HG02678 (cell line): ENCODE data around the gene AGAP1.
"Not testable (repeated sequence)": the region's sequence is repeated elsewhere in the genome, so short reads cannot be mapped to it uniquely, and the experiment has no call there.

Experiments
- ATAC-seq: cut with Tn5 transposase; IDR thresholded peaks from one replicate; pipeline ENCODE4 v1.9.1; 2021; ENCODE audit warnings: mild to moderate bottlenecking, moderate library complexity; ENCODE audit not compliant: unreplicated experiment

The AGAP1 gene

DNA sequence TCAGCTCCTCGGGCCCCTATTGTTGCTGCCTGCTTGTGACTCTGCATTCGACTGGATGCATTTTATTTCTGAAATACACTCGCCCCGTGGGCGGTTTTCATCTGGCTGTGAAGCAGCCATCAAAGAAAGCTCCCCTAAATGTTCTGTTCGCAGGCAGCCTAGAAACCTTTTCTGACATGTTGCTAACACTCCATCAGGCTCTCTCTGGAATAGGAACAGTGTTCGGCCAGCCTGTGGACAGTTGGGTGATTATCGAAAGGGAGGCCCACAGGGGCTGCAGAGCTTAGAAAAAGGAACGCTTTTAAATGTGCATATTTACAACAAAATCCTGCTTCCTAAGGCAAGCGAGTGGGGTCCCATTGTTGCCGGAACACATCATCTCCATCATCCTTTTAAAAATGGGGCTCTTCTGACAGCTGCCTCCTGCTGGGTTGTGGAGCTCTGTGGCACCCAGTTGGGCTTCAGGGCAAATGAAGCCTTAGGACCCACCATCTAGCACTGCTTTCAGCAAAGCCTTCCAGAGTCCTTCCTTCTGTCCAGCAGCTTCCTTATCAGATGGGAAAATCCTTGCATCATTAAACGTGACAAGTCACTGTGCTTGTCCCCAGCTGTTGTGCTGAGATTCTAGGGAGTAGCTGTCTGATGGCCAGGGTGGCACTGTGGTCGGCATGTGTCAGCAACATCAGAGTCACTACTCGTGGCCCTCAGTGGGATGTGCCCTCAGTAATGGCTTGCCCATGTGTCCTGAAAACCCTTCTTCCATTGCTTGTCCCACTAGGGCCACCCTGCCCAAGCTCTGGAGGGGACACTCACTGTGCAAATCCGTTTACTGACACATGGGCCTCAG, 571.7 kb downstream of the AGAP1 start:
- ATAC-seq = no peak

DNA sequence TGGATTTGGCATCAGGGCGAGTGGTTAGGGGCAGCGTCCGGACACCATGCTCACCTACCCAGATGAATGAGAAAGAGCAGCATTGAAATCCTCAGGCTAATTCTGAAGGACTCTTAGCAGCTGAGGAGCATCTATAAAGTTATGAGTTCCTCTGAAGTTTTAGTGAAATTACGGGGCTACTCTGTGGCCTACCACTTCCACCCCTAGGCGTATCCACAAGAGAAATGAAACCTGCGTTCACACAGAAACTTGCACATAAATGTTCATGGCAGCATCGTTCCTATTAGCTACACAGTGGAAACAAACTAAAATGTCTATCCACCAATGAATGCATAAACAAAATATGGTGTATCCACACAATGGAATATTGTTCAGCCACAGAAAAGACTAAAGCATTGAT, 576.4 kb downstream of the AGAP1 start:
- ATAC-seq = no peak

DNA sequence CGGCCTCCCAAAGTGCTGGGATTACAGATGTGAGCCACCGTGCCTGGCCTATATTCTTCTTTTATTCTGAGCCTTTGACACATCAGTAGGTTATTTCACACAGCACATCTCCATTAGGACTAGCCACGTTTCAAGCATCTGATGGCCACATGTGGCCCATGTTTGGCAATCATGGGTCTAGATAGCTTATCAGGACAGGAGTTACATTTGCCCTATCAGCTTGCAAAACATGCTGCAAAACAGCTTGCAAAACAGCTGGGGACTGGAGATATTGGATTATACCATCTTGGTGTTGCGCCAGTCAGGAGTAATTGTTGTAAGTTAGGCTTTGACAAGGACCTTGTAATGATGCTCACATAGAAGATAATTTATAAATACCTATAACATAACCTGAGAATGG, 579.4 kb downstream of the AGAP1 start:
- no peak for ATAC-seq

DNA sequence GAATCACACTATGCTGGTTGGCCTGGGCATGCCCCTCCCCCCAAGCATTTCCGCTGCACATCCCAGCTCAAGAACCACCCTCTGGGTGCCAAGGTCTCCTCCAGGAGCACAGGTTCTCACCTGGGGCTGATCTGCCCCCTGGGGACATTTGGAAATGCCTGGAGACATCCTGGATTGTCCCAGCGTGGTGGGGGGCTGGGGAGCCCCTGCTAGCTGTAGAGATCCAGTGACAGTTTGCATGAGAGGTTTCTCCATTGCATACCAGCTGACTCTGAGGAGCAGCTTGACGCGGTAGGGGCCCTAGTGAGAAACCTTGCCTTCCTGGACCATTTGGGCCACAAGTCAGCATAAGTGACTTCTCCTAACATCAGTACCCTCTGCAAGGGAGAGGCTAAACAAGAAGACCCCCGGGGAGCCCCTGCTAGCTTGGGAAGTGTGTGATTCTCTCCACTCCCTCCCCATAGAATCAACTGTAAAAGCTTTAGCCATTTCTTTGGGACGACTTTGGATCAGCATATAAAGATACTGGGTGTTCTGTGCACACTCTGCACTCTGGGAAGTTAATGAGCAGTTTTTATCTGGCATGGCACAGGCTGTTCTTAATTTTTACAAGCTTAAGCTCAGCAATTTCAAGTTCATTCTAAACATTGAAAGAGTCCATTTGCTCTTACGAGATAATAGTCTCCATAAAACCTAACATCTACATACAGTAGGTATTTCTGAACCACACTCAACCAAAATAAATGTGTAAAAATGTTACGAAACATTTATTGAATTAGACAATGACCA, 580.2 kb downstream of the AGAP1 start:
- no peak for ATAC-seq

DNA sequence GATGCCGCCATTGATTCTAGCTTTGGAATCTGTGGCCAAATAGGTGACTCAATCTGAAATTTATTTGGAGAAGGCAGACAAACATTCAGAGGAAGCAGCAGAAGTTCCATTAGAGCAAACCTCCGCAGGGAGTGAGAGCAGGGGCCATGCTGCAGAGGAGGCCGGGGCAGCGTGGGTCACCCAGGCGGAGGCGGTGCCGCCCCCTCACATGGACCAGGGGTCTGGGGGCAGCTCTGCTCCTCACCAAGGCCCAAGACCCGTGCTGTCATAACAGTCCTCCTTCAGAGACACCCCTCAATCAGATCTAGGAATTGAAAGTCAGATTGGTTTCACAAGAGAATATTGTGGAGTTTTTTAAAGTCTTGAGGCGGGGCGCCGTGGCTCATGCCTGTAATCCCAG, 582.0 kb downstream of the AGAP1 start:
- no peak for ATAC-seq

DNA sequence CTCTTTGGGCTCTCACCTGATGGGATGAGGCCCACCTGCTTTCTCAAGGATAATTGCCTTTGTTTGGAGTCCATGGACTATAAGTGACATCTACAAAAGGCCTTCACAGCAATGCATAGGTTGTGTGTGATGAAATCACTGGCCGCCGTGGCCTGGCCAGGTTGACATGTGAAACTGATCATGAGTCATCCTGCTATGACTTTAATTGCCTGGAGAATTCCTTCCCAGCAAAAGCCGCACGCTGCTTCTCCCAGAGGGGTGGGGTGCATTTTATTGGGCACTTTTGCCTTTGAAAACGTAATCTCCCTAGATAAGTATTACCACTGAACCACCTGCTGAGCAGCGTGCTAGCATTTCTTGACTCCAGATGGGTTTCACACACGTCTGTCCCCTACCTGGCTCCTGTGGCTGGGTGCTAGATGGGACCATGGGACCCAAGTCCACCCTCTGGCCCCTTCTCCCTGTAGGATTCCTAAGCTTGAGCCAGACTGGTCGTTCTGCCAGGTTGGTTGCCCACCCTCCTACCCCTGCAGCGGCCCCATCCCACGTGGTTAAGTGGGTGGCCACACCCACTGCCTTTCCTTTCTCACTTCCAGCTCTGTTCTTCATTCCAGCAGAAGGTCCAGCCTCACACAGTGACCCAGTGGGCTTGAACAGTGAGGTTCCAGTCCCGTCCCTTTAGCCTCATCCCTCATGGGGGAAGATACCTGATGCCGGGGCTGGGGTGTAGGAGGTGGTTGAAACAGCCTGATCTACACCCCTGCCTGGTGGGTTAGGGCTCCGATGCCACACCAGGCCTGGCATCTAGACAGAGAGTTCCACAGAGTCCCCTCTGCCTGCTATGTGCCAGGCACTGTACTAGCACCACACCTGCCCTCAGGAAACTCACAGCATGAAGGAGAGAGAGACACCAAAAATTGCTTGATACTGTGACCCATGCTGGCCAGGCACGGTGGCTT, 584.7 kb downstream of the AGAP1 start:
- ATAC-seq = no peak

DNA sequence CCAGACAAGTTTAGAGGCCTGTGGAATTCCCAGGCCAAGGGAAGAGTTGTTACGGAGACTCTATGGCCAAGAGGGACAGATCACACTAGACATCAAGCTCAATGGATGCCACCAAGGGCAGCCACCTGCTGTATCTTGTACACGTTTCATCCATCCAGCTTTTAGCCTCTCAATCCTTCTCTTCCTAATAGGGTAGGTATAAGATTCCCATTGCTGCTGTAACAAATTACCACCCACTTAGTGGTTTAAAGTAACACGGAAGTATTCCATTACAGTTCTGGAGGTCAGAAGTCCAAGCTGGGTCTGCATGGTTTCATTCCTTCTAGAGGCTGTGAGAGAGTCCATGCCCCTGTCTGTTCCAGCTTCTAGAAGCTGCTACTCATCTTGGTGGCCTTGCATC, 586.6 kb downstream of the AGAP1 start:
- no peak for ATAC-seq

DNA sequence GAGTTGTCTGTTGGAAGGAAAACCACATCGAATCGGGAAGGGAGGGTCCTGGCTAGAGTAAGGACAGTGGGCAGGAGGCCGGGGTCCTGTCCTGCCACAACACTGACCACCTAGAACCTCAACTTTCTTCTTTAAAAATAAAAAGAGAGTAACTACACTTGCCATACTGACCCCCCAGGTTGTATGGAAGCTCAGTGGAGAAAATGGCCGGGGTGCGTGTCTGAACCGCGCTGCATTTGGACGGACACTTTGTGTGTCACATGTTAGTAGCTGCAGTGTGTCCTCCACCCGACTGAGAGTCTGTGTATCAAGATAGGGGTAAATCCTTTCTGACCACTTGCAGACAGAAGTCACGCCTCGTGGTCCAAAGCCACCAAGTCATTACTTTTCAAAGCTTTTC, 587.3 kb downstream of the AGAP1 start:
- no peak for ATAC-seq

DNA sequence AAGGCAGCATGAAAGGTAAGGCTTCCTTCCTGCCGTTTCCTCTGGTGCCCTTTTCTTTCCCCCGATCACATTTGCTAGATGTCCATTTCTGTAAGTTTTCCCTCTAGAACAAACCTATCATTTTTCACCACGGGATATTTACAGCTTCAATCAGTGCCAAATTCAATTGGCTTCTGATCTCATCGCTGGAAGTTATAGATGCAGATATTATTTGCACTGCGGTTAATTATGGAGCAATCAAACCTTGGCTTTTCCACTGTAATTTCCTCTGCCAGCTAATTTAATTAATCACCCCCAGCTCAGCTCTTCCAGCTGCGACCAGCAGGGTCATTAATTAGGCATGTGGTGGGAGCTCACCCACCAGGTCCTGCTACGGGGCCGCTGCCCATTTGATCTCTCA, 588.2 kb downstream of the AGAP1 start:
- no peak for ATAC-seq

DNA sequence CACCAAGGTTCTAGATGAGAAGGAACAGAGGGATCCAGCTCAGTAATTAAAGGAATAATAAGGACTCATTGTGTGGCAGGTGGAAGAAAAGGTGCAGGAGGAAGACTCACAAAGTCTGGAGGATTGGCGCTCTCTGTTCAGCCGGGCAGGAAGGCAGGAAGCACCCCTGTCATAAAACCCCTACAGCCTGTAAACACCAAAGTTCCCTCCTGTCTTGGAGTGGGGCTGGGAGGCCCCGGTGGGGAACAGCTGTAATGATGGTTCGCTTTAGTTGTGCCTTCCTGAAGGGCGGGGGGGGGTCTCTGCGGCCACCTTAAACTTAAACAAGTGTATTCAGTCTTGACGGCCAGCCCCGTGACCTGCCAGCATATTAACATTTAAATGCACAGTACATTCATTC, 590.1 kb downstream of the AGAP1 start:
- ATAC-seq = no peak

DNA sequence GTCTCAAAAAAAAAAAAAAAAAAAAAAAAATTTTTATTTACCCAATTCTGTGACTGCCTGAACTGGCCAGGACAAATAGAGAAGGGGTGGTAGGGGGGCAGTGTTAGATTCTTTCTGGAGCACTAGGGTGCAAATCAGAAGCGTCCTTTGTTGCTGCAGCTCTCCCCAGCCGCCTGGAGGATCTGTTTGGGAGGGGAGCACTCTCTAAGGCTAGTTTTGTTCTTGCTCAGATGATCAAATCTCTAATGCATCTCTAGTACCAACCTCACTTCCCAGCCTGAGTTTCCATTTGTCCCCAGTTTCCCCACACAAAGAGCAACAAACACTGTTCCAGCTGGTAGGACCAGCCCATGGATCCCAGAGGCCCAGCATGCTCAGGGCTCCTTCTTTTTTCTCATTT, 591.4 kb downstream of the AGAP1 start:
- no peak for ATAC-seq

DNA sequence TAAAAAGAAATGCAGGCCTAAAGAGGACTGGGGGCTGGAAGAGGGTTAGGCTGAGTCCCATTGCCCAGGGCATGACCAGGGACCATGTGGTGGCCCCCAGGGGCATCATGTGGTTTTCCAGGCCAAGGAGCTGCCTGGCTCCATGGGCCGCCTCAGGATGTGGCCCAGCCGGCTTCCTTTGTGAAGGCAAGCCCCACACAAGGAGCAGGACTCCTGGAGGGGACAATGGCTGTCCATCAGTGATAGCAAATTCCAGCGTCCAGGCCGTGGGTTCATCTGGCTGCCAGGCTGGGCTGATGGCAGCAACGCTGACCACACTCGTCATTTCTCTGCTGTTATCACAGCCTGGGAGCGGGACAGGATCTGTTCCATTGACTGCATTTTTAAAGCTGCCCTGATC, 591.8 kb downstream of the AGAP1 start:
- ATAC-seq = no peak

DNA sequence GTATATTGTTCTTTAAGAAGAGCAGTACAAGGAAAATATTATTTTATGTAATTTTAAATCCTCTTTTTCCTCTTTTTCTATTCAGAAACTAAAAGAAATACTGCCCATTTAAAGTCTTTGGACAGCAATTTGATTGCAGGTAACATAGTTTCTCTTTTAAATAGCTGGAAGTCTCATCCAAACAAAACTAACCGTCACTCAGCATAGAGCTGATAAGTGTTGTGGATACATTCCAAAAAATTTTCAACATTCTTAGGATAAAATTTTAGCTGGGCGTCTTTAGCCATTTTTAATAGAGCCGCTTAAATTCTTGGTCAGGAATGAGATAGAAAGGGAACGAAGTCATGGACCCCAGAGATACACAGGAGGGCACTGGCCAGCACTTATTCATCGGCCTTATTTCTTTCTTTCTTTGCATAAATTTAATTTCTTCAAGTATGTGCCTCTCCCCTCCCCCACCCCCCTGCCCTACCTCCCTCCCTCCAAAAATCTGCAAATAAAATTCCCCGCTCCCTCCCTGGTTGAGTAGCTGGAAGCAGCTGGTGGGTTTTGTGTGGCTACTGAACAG, 592.6 kb downstream of the AGAP1 start:
- ATAC-seq = no peak

DNA sequence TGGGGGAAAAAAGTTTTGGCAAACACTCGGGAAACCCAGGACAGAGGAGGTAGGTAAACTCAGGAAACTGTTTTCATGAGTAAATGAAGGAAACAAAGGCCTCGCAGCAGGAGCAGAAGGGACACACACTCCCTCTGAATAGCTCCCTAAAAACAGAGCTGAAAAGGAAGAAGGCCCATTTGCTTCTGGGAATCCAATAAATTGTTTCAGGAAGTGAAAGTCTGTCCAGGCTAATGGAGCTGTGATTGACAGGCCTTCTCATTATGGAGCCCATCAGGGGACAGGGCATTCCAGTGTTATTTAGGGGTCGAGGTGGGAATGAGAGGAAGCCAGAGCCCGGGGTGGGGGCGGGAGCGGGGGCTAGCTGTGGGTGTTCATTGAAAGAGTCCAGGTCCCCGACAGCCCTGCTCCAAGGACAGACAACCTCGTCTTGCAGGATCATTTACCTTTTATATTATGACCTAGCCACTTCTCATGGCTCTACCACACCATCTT, 593.2 kb downstream of the AGAP1 start:
- no peak for ATAC-seq

DNA sequence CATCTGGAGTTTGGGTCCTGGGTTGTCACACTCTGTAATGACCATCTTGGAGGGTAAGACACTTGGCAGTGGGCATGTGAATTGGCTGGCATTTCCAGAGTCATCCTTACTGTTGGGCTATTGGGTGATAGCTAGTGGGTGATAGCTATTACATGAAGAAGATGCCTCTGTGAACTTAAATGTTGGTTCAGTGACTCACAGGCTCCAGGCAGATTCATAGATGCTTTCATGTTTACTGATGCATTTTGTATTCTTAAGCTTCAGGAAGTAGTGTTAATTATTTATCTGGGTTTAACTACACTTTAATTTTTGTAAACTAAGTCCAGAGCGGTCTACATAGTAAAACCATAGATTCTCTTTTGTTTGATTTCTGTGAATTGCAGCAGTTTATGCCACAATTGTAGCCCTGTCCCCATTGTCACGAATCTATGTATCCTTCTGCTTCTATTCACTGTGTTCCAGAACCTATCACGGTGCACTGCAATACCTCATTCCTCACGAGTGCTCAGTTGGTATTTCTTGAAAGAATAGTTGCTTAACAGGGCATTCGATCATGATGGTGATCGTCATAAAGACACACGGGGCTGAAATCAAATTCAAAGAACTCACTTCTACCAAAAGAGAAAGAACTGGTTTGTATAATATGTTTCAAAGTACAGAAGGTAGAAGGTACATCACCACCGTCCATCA, 594.7 kb downstream of the AGAP1 start:
- ATAC-seq = no peak

DNA sequence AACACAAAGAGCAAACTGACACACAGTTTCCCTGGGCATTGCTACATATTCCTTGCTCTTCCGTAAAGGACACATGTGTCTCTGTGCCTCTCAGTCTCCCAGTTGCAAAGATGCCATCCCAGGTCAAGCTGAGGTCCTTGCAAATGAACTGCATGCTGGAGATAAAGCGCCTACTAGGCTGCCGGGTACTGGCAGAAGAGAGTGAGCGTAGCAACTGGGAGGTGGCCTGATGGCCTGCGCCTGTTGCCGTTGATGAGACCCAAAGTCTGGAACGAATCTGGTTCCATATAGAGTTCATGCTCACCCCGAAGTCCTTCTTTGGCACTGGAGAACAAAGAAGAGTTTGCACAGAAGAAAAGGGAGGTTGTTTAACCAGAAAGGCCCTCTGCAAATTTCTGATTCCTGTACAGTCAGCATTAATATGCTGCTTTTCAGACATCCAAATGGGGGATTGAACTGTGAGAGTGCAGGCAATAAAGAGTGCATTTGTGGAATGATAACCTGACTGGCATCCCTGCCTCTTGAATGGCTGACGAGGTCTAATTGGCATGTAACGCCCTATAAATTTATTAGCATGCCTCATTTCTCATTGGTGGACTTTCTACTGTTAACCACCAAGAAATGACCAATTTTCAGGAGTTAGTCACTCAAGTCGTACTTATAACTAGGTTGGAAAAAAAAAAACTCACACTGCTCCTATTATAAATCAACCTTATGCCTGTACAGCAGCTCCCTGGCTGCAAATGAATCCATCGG, 595.6 kb downstream of the AGAP1 start:
- no peak for ATAC-seq

DNA sequence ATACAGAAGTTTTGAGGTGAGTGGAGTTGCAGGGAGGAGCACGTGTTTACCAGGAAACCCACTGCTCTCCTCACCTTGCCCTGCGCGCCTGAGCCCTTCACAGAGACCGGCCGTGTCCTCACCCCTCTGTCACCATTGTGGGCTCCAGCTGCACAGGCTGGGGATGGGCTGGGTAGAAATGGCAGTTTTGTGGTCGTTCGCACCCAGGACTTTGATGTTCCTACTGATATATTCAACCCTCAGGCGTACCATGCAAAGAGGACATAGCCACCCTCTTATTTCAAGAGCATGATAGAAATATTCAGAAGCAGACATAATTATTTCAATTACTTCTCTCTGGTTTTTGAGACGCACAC, 596.2 kb downstream of the AGAP1 start:
- no peak for ATAC-seq

DNA sequence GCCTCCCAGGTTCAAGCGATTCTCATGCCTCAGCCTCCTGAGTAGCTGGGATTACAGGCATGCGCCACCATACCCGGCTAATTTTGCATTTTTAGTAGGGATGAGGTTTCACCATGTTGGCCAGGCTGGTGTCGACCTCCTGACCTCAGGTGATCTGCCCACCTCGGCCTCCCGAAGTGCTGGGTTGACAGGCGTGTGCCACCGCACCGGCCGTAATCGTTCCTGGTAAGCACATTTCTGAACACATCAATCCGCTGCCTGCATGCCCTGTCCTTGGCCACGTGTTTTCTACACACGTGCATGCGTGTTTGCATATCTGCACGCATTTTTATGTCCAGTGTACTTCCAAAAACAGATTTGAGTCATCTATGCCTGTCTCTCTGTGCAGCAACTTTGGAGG, 597.0 kb downstream of the AGAP1 start:
- ATAC-seq = not testable (repeated sequence)

DNA sequence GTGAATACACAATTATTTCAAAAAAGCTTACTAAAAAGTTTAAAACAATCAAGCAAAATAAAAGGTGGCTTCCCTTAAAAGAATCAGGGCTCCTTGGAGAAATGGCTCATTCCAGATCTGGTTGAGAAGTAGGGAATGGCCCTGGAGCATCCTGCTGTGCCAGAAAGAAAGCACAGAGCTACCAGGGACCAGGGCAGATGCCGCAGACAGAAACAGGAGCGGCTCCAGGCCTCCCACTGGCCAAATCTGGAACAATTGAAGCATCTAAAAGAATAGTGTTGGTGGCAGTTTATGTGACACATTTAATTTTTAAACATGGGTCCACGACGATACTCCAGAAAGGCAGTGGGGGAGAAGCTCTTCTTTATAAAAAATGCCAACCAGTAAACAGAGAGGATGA, 598.9 kb downstream of the AGAP1 start:
- no peak for ATAC-seq
